Fibroblast of the aortic adventitia (primary cell): ENCODE data around the gene COG2. TPM values are rescaled to one million over a fixed set of nuclear protein-coding genes. Genes with fewer than 3 reads are reported as not detected.
A peak's percentile ranks its signal among the peaks of the same experiment; 100 is the strongest.

Experiments used
- DNase-seq: peaks from one replicate; pipeline ENCODE4 v3.0.0-alpha.2; 2010; ENCODE audit warnings: low read depth
- H3K4me3 ChIP-seq: 2 replicates; pipeline ENCODE4 v1.5.1; 2011; ENCODE audit warnings: low read depth, mild to moderate bottlenecking, control low read depth, low read length, moderate library complexity
- total RNA-seq: library from RNA; depleted of rRNA; stranded (reverse); fragments of >200 nt; gene quantifications from 2 replicates; pipeline ENCODE4 v1.2.3, GENCODE V29; 2012; ENCODE audit warnings: low replicate concordance
- TF ChIP-seq, protein P1 (sequence below): IDR thresholded peaks from 2 replicates; pipeline ENCODE4 v1.5.1; 2011; ENCODE audit warnings: mild to moderate bottlenecking, low read length, control low read depth, inconsistent platforms; ENCODE audit not compliant: insufficient read depth

COG2 gene
- total RNA-seq, 1 donor, result 22.1 TPM

DNA sequence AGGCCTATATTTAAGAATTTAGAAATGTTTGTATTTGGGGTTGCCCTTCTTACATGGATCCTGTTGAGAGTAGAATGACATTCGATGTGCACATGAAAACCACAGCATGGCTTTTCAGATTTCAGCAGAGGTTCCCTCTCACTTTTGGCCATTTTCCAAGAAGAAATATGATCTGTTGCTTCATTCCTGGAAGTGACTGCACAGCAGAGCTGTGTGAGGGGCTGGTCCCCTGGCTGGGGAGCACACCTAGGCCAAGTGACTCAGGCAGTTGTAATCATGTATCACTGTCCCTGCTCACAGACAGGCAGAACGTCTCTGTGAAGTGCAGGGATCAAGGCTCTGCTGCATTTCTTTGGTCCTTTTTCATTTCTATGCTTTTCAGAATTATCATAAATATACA is 39.3 kb downstream of the COG2 start:
- TF ChIP-seq, protein P1, sequence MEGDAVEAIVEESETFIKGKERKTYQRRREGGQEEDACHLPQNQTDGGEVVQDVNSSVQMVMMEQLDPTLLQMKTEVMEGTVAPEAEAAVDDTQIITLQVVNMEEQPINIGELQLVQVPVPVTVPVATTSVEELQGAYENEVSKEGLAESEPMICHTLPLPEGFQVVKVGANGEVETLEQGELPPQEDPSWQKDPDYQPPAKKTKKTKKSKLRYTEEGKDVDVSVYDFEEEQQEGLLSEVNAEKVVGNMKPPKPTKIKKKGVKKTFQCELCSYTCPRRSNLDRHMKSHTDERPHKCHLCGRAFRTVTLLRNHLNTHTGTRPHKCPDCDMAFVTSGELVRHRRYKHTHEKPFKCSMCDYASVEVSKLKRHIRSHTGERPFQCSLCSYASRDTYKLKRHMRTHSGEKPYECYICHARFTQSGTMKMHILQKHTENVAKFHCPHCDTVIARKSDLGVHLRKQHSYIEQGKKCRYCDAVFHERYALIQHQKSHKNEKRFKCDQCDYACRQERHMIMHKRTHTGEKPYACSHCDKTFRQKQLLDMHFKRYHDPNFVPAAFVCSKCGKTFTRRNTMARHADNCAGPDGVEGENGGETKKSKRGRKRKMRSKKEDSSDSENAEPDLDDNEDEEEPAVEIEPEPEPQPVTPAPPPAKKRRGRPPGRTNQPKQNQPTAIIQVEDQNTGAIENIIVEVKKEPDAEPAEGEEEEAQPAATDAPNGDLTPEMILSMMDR, result no peak
- no peak overlapping the region for H3K4me3 ChIP-seq
- peak; percentile 80 for DNase-seq

DNA sequence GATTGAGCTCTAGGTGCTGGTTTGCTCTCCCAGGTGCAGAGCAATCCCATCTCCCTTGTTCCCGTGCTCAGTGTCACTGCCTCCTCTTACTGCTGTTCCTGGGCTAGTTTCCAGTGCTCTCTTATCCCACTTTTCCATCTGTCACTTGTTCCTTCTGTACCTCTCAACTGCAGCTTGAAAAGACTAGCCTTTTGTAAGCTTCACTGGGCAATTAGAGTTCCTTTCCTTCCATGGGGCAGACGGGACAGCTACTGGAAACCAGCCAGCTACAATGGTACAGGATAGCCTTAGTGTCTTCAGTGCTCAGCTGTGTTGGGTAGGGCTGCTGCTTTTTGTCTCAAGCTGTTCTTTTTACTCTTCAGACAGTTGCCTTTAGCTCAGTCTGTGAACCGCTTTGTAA is 40.0 kb downstream of the COG2 start:
- TF ChIP-seq, protein P1, result no peak
- no peak for DNase-seq
- H3K4me3 ChIP-seq, result no peak overlapping the region

GRCh38 chr1:230682882-230683610 is 40.8 kb downstream of the COG2 start:
- no peak overlapping the region for H3K4me3 ChIP-seq
- TF ChIP-seq, protein P1, result no peak
- peak; percentile 55 for DNase-seq

DNA sequence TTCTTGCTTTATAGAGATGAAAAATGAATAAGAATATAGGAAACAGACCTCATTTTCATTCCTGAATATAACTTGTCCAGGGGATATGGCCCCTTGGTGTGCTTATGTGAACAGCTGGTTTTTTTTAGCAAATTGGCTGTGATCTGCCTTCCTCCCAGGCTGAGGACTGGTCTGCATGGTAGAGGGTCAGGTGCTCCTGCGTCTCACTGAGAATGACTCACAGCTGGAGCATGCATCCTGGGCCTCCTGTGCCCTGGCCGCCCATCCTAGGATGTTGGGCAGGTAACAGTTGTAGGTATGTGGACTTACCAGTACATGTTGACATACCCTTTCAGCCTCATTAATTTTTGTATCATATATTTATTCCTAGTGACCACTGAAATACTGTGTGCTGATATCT is 41.9 kb downstream of the COG2 start:
- TF ChIP-seq, protein P1, result no peak
- H3K4me3 ChIP-seq, result no peak overlapping the region
- no peak for DNase-seq

- no peak overlapping the region for H3K4me3 ChIP-seq
- TF ChIP-seq, protein P1, result no peak
- no peak for DNase-seq
Observed at GRCh38 chr1:230684998-230685397, 42.7 kb downstream of the COG2 start.

DNA sequence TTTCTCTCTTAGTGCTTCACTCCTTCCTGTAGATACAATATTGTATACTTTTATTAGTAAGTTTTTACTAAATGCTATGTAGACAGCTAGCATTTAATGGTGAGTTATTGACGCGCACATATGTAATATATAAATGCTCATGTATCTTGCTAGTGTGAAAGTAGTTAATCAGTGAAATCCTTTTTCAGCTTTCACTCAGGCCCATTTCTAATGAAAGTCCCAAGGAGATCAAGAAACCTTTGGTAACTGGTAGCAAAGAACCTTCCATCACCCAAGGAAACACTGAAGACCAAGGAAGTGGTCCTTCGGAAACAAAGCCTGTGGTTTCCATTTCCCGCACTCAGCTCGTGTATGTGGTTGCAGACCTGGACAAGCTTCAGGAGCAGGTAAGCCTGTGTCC is 44.5 kb downstream of the COG2 start:
- no peak for DNase-seq
- TF ChIP-seq, protein P1, result no peak

GRCh38 chr1:230690101-230690500 is 47.8 kb downstream of the COG2 start:
- TF ChIP-seq, protein P1, result no peak
- H3K4me3 ChIP-seq, result no peak overlapping the region
- DNase-seq, result no peak

More for the DNA sequence above, 44.5 kb downstream of the COG2 start:
- H3K4me3 ChIP-seq, result no peak overlapping the region
